Endothelial cell of umbilical vein (primary cell): ENCODE results near the gene EPHB6.

Experiments
- CTCF ChIP-seq, 2 donors: IDR thresholded peaks; 1 replicate in 1 of 2; 2 replicates in 1 of 2; pipeline ENCODE4 v1.5.1; 2011; ENCODE audit warnings: low read length in 2 of 2, mild to moderate bottlenecking in 2 of 2, moderate library complexity in 2 of 2, control low read depth in 1 of 2, inconsistent platforms in 1 of 2, low read depth in 1 of 2; ENCODE audit not compliant: insufficient read depth in 1 of 2; ENCODE audit errors: extremely low read depth in 1 of 2
- EZH2 ChIP-seq: IDR thresholded peaks from 2 replicates; pipeline ENCODE4 v1.6.1; 2012; ENCODE audit warnings: borderline replicate concordance, low read depth, mild to moderate bottlenecking, moderate library complexity, low read length, inconsistent platforms; ENCODE audit not compliant: severe bottlenecking
- FOS ChIP-seq: IDR thresholded peaks from 2 replicates; pipeline ENCODE4 v1.6.1; 2011; ENCODE audit warnings: mild to moderate bottlenecking, low read length, moderate library complexity, borderline replicate concordance; ENCODE audit not compliant: insufficient read depth
- GATA2 ChIP-seq: IDR thresholded peaks from 2 replicates; pipeline ENCODE4 v1.7.0; 2011; ENCODE audit warnings: low read depth, mild to moderate bottlenecking, moderate library complexity, mixed read lengths, low read length; ENCODE audit not compliant: insufficient read length, insufficient read depth
- JUN ChIP-seq: IDR thresholded peaks from 2 replicates; pipeline ENCODE4 v1.6.1; 2011; ENCODE audit warnings: borderline replicate concordance, low read depth; ENCODE audit not compliant: insufficient read length, insufficient read depth
- POLR2A ChIP-seq: IDR thresholded peaks from 2 replicates; pipeline ENCODE4 v1.6.1; 2012; ENCODE audit warnings: low read depth, mild to moderate bottlenecking, control low read depth, low read length
- POLR2AphosphoS5 ChIP-seq: IDR thresholded peaks from 2 replicates; pipeline ENCODE4 v1.6.1; 2012; ENCODE audit warnings: low read depth, mild to moderate bottlenecking, control low read depth, low read length, moderate library complexity; ENCODE audit not compliant: insufficient read depth
- TF ChIP-seq, protein P1 (sequence below): IDR thresholded peaks from 2 replicates; pipeline ENCODE4 v1.6.1; 2011; ENCODE audit not compliant: insufficient read depth, insufficient read length

DNA sequence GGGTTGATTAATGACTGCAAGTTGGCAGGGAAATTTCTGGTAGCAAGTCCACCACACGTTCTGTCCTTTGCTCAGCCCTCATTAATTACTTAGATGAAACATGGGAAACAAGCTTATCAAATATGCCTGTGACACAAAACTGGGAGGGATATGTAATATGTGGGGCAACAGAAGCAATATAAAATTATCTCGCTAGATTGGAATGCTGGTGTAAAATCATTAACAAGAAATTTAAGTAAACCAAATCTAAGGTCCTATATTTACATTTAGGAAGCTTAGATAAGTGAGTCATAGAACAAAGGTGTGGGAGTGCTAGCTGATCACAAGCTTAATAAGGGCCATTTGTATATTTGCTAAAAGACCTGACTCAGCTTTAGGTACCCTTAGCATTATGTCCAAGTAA, 55.2 kb downstream of the EPHB6 start:
- TF ChIP-seq POLR2A: no peak
- no peak for TF ChIP-seq CTCF (IDR thresholded peaks at IDR 0.05; ENCODE audit: extremely low read depth in 1 of 2, insufficient read depth in 1 of 2, low read depth in 1 of 2, low read length in 2 of 2)
- TF ChIP-seq, protein P1, sequence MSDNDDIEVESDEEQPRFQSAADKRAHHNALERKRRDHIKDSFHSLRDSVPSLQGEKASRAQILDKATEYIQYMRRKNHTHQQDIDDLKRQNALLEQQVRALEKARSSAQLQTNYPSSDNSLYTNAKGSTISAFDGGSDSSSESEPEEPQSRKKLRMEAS: no peak
- no peak for TF ChIP-seq EZH2
- no peak for TF ChIP-seq POLR2AphosphoS5
- TF ChIP-seq JUN: no peak
- TF ChIP-seq FOS: no peak
- no peak for TF ChIP-seq GATA2
